Tibial nerve (tissue), 4 donors: ENCODE results near the gene MCC. TPM values are rescaled to one million over a fixed set of nuclear protein-coding genes. Genes with fewer than 3 reads are reported as not detected.
A peak's percentile ranks its signal among the peaks of the same experiment; 100 is the strongest.

Source experiments
- DNase-seq, 2 donors: peaks; one replicate each; pipeline ENCODE4 v3.0.0-alpha.2; 2019; ENCODE audit warnings: low spot score in 2 of 2
- H3K27ac ChIP-seq, 4 donors: fragments of 200-600 bp; sonication (generic) in 3 of 4; one replicate each; pipeline ENCODE4 v1.5.1; 2017 to 2019; ENCODE audit warnings: mild to moderate bottlenecking in 1 of 4
- H3K27me3 ChIP-seq, 2 donors: fragments of 200-600 bp; sonication (generic) in 1 of 2; one replicate each; pipeline versions ENCODE4 v1.5.1 to v1.6.0; 2017 to 2019
- H3K36me3 ChIP-seq, 3 donors: fragments of 200-600 bp; sonication (generic); one replicate each; pipeline ENCODE4 v1.5.1; 2018 to 2019
- H3K4me1 ChIP-seq, 4 donors: fragments of 200-600 bp; sonication (generic) in 3 of 4; one replicate each; pipeline ENCODE4 v1.5.1; 2017 to 2019
- H3K4me3 ChIP-seq, 4 donors: fragments of 200-600 bp; sonication (generic) in 3 of 4; one replicate each; pipeline ENCODE4 v1.5.1; 2017 to 2019; ENCODE audit warnings: mild to moderate bottlenecking in 1 of 4, moderate library complexity in 1 of 4
- H3K9me3 ChIP-seq, 4 donors: fragments of 200-600 bp; sonication (generic) in 3 of 4; one replicate each; pipeline ENCODE4 v1.5.1; 2017 to 2019
- EP300 ChIP-seq, 2 donors: sonication (generic); formaldehyde crosslinking; IDR thresholded peaks; one replicate each; pipeline ENCODE4 v1.6.1; 2017; ENCODE audit warnings: antibody characterized with exemption in 2 of 2, mild to moderate bottlenecking in 1 of 2
- POLR2A ChIP-seq, 2 donors: fragments of 450-650 bp; IDR thresholded peaks; one replicate each; pipeline ENCODE4 v1.6.1; 2017; ENCODE audit warnings: antibody characterized with exemption in 2 of 2, mild to moderate bottlenecking in 2 of 2, moderate library complexity in 2 of 2
- WGBS, 2 donors: methylation state at CpG; one replicate each; pipeline ENCODE4 v1.1.5; 2018; 5-methylcytosine and 5-hydroxymethylcytosine counted together
- total RNA-seq, 4 donors: library from RNA; depleted of rRNA; stranded (reverse); fragments of >200 nt; gene quantifications; one replicate each; pipeline ENCODE4 v1.1.0, GENCODE V29; 2016
- TF ChIP-seq, protein P1 (sequence below), 5 experiments: fragments of 200-600 bp in 3 of 5; fragments of 450-650 bp in 2 of 5; sonication (generic) in 3 of 5; IDR thresholded peaks; one replicate each; pipeline ENCODE4 v1.5.1; 2016 to 2019; ENCODE audit warnings: antibody characterized with exemption in 5 of 5, mild to moderate bottlenecking in 3 of 5, moderate library complexity in 2 of 5

The MCC gene
- total RNA-seq, 4 donors from 2014 or later = 55.5 to 122 (median 80.9) TPM

- no peak for TF ChIP-seq EP300 (IDR thresholded peaks at IDR 0.05)
- TF ChIP-seq POLR2A (IDR thresholded peaks at IDR 0.05) = no peak
- TF ChIP-seq, protein P1, sequence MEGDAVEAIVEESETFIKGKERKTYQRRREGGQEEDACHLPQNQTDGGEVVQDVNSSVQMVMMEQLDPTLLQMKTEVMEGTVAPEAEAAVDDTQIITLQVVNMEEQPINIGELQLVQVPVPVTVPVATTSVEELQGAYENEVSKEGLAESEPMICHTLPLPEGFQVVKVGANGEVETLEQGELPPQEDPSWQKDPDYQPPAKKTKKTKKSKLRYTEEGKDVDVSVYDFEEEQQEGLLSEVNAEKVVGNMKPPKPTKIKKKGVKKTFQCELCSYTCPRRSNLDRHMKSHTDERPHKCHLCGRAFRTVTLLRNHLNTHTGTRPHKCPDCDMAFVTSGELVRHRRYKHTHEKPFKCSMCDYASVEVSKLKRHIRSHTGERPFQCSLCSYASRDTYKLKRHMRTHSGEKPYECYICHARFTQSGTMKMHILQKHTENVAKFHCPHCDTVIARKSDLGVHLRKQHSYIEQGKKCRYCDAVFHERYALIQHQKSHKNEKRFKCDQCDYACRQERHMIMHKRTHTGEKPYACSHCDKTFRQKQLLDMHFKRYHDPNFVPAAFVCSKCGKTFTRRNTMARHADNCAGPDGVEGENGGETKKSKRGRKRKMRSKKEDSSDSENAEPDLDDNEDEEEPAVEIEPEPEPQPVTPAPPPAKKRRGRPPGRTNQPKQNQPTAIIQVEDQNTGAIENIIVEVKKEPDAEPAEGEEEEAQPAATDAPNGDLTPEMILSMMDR (IDR thresholded peaks at IDR 0.05) = no peak
- 1 to 7% methylated on average over 8 of the region's 8 CpGs for WGBS, 2 donors
- peaks cover 0 to 35% (median 5%) of the 10 kb centered on the region in 4 donors for H3K4me1 ChIP-seq
- peak overlapping the region in 3 of 4 donors; percentile 79 to 92 (median 89) for H3K27ac ChIP-seq
- H3K27me3 ChIP-seq = no peaks in the 10 kb centered on the region
- H3K36me3 ChIP-seq = no peaks in the 10 kb centered on the region
- DNase-seq = no peak
- peak overlapping the region; percentile 47 to 96 (median 74) for H3K4me3 ChIP-seq
- H3K9me3 ChIP-seq = no peaks in the 10 kb centered on the region
Observed at GRCh38 chr5:113295111-113295539, 193.1 kb downstream of the MCC start.

DNA sequence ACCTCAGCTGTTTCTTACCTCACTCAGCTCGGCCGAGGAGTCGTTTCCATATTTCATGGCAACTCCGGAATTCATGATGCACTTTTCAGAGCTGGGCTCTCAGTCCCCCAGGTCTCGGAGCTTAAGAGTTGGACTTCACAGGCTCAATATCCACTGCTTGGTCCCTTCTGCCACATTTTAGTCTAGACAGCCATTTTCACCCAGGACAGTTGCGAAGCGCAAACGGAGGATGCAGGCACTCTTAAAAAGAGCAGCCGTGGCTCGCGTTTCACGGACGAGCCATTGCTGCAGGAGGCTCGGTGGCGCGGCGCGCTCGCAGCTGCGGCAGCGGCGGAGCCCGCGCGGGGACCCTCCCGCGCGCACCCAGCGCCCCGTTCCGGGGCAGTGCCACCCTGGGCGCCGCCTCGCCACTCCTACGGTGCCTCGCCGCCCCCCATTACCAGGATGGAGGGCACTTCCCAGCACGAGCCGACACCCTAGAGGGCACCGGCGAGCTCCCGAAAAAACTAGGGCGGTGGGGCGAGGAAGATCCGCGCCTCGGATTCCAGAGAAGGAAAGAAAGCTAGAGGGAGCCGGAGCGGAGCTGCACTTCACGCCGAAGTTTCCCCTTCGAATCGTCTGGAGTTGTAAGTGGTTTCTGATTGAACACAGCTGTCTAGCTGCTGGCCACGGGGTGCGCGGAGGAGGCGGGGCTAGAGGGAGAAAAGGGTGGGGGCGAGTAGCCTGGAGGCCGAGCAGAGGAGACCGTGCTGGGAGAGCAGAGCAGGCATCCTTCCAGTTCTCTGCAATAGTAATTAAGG is 193.7 kb downstream of the MCC start:
- peak; percentile 79 to 89 for DNase-seq
- peaks cover 0 to 35% (median 5%) of the 10 kb centered on the region in 4 donors for H3K4me1 ChIP-seq
- H3K27ac ChIP-seq = peak overlapping the region; percentile 79 to 92 (median 86)
- H3K36me3 ChIP-seq = no peaks in the 10 kb centered on the region
- H3K27me3 ChIP-seq = no peaks in the 10 kb centered on the region
- peaks cover 0 to 2% (median 0%) of the 10 kb centered on the region in 4 donors for H3K9me3 ChIP-seq
- TF ChIP-seq EP300 (IDR thresholded peaks at IDR 0.05) (peak in 1 of 2 donors; percentile 97), POLR2A (IDR thresholded peaks at IDR 0.05) (peak; percentile 73 to 91)
- TF ChIP-seq, protein P1 (IDR thresholded peaks at IDR 0.05) = peak in 2 of 5 experiments; percentile 18 to 22
- peak overlapping the region; percentile 47 to 96 (median 74) for H3K4me3 ChIP-seq
- 0 to 1% methylated on average over 45 to 55 of the region's 60 CpGs for WGBS, 2 donors

DNA sequence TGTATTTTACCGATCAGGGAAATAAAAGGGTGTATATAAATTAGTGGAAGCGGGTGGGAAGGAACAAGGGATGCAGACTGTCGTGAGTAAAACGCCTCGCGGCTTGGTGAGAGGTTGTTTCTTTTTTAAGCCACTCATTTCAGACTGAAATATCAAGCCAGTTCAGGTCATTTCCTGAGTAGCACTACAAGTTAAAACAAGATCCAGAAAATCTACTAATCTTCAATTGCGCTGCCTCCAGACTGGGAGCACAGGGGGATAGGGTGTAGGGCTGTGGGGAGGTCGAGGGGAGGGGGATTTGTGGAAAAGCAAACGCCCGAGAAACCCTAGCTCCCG is 194.3 kb downstream of the MCC start:
- Histone ChIP-seq H3K4me3 (peak overlapping the region; percentile 47 to 96 (median 74)), H3K36me3 (no peaks in the 10 kb centered on the region), H3K4me1 (peaks cover 0 to 35% (median 5%) of the 10 kb centered on the region in 4 donors), H3K9me3 (peaks cover 0 to 4% (median 0%) of the 10 kb centered on the region in 4 donors), H3K27ac (peak overlapping the region; percentile 79 to 92 (median 86)), H3K27me3 (no peaks in the 10 kb centered on the region)
- peak in 1 of 2 donors; percentile 8 for DNase-seq
- no peak for TF ChIP-seq POLR2A (IDR thresholded peaks at IDR 0.05)
- TF ChIP-seq, protein P1 (IDR thresholded peaks at IDR 0.05) = no peak
- TF ChIP-seq EP300 (IDR thresholded peaks at IDR 0.05) = no peak
- WGBS, 2 donors = 0 to 1% methylated on average over 11 of the region's 11 CpGs

GRCh38 chr5:113293068-113293974 is 194.9 kb downstream of the MCC start:
- H3K27me3 ChIP-seq = no peaks in the 10 kb centered on the region
- peak in 1 of 2 donors; percentile 14 for DNase-seq
- peaks cover 0 to 4% (median 0%) of the 10 kb centered on the region in 4 donors for H3K9me3 ChIP-seq
- peak overlapping the region in 3 of 4 donors; percentile 79 to 92 (median 89) for H3K27ac ChIP-seq
- TF ChIP-seq EP300 (IDR thresholded peaks at IDR 0.05) (no peak), POLR2A (IDR thresholded peaks at IDR 0.05) (no peak)
- TF ChIP-seq, protein P1 (IDR thresholded peaks at IDR 0.05) = no peak
- H3K4me3 ChIP-seq = peak overlapping the region; percentile 47 to 96 (median 74)
- no peaks in the 10 kb centered on the region for H3K36me3 ChIP-seq
- WGBS, 2 donors = 5 to 6% methylated on average over 23 of the region's 23 CpGs
- peaks cover 0 to 35% (median 5%) of the 10 kb centered on the region in 4 donors for H3K4me1 ChIP-seq
